Uterus (tissue), 2 donors: Measurements from ENCODE around the gene SCYL1.

Source experiments
- CTCF ChIP-seq, 4 experiments: fragments of 200-600 bp in 2 of 4; fragments of 450-650 bp in 2 of 4; sonication (generic) in 2 of 4; IDR thresholded peaks; one replicate each; pipeline ENCODE4 v1.5.1; 2016 to 2019; ENCODE audit warnings: antibody characterized with exemption in 4 of 4, mild to moderate bottlenecking in 2 of 4, moderate library complexity in 1 of 4
- POLR2A ChIP-seq, 2 donors: fragments of 450-650 bp; IDR thresholded peaks; one replicate each; pipeline ENCODE4 v1.6.1; 2016; ENCODE audit warnings: antibody characterized with exemption in 2 of 2, mild to moderate bottlenecking in 1 of 2, moderate library complexity in 1 of 2

- TF ChIP-seq CTCF (IDR thresholded peaks at IDR 0.05) (peak in 1 of 4 experiments; percentile 18), POLR2A (IDR thresholded peaks at IDR 0.05) (peak in 1 of 2 donors; percentile 42)
Measured at GRCh38 chr11:65558002-65558929, 33.4 kb downstream of the SCYL1 start, which contains the start of gene LTBP3.
